Astrocyte (in vitro differentiated cells and primary cell): Measurements from ENCODE around the gene RASL11A. TPM values are rescaled to one million over a fixed set of nuclear protein-coding genes. Genes with fewer than 3 reads are reported as not detected.
"Not testable (repeated sequence)": the region's sequence is repeated elsewhere in the genome, so short reads cannot be mapped to it uniquely, and the experiment has no call there.

Experiments used
- DNase-seq: peaks from one replicate; pipeline ENCODE4 v3.0.0-alpha.2; 2010; ENCODE audit warnings: low read depth
- FAIRE-seq: peaks from 2 replicates; lab custom pipeline; 2011; peaks lifted over from hg19 to GRCh38; lab: Jason Lieb, UNC
- H2AFZ ChIP-seq: 2 replicates; pipeline ENCODE4 v1.6.0; 2012; ENCODE audit warnings: low read depth, low read length, inconsistent platforms
- H3K27ac ChIP-seq: 2 replicates; pipeline ENCODE4 v1.5.1; 2011; ENCODE audit warnings: low read depth, low read length, inconsistent platforms
- H3K27me3 ChIP-seq: 2 replicates; pipeline ENCODE4 v1.6.0; 2011; ENCODE audit warnings: low read length, inconsistent platforms; ENCODE audit not compliant: insufficient read depth
- H3K36me3 ChIP-seq: 2 replicates; pipeline ENCODE4 v1.5.1; 2011; ENCODE audit warnings: low read length, inconsistent platforms; ENCODE audit not compliant: insufficient read depth
- H3K4me1 ChIP-seq: 2 replicates; pipeline ENCODE4 v1.5.1; 2011; ENCODE audit warnings: low read length, inconsistent platforms; ENCODE audit not compliant: insufficient read depth
- H3K4me2 ChIP-seq: 2 replicates; pipeline ENCODE4 v1.6.0; 2012; ENCODE audit warnings: low read length, inconsistent platforms
- H3K4me3 ChIP-seq: 2 replicates; pipeline ENCODE4 v1.5.1; 2011; ENCODE audit warnings: low read depth, mild to moderate bottlenecking, low read length, inconsistent platforms; ENCODE audit not compliant: insufficient read depth
- H3K79me2 ChIP-seq: 2 replicates; pipeline ENCODE4 v1.6.0; 2012; ENCODE audit warnings: mild to moderate bottlenecking, low read length, inconsistent platforms; ENCODE audit not compliant: insufficient read depth
- H3K9ac ChIP-seq: 2 replicates; pipeline ENCODE4 v1.6.0; 2012; ENCODE audit warnings: mild to moderate bottlenecking, low read length, inconsistent platforms
- H3K9me3 ChIP-seq: 2 replicates; pipeline ENCODE4 v1.5.1; 2012; ENCODE audit warnings: low read depth, mild to moderate bottlenecking, low read length, inconsistent platforms; ENCODE audit not compliant: insufficient read depth
- H4K20me1 ChIP-seq: 2 replicates; pipeline ENCODE4 v1.6.0; 2012; ENCODE audit warnings: low read length, inconsistent platforms; ENCODE audit not compliant: insufficient read depth
- H3K27ac Mint-ChIP-seq: one replicate; pipeline ENCODE4 v1.8.0; 2021; ENCODE audit warnings: mild to moderate bottlenecking, mixed read lengths; ENCODE audit not compliant: unreplicated experiment
- H3K27me3 Mint-ChIP-seq: one replicate; pipeline ENCODE4 v1.8.0; 2021; ENCODE audit warnings: low read depth, mixed read lengths; ENCODE audit not compliant: unreplicated experiment
- H3K36me3 Mint-ChIP-seq: one replicate; pipeline ENCODE4 v1.8.0; 2021; ENCODE audit warnings: low read depth, mixed read lengths; ENCODE audit not compliant: unreplicated experiment
- H3K4me1 Mint-ChIP-seq: one replicate; pipeline ENCODE4 v1.8.0; 2021; ENCODE audit warnings: low read depth, mixed read lengths; ENCODE audit not compliant: unreplicated experiment
- H3K4me3 Mint-ChIP-seq: one replicate; pipeline ENCODE4 v1.8.0; 2021; ENCODE audit warnings: mild to moderate bottlenecking, moderate library complexity, mixed read lengths; ENCODE audit not compliant: unreplicated experiment
- H3K9me3 Mint-ChIP-seq: one replicate; pipeline ENCODE4 v1.8.0; 2021; ENCODE audit warnings: mild to moderate bottlenecking, mixed read lengths; ENCODE audit not compliant: unreplicated experiment
- CTCF ChIP-seq: IDR thresholded peaks from 2 replicates; pipeline ENCODE4 v1.5.1; 2011; ENCODE audit warnings: low read depth, mild to moderate bottlenecking, inconsistent platforms, low read length, moderate library complexity; ENCODE audit not compliant: insufficient read depth
- EZH2 ChIP-seq: IDR thresholded peaks from 2 replicates; pipeline ENCODE4 v1.6.1; 2012; ENCODE audit warnings: mild to moderate bottlenecking, low read length, inconsistent platforms; ENCODE audit not compliant: insufficient read depth
- total RNA-seq: library from RNA; stranded (reverse); gene quantifications from 2 replicates; pipeline ENCODE4 v1.2.1, GENCODE V29; 2021

Gene RASL11A
- total RNA-seq, 1 donor from 2014 or later, result 2.2 TPM

DNA sequence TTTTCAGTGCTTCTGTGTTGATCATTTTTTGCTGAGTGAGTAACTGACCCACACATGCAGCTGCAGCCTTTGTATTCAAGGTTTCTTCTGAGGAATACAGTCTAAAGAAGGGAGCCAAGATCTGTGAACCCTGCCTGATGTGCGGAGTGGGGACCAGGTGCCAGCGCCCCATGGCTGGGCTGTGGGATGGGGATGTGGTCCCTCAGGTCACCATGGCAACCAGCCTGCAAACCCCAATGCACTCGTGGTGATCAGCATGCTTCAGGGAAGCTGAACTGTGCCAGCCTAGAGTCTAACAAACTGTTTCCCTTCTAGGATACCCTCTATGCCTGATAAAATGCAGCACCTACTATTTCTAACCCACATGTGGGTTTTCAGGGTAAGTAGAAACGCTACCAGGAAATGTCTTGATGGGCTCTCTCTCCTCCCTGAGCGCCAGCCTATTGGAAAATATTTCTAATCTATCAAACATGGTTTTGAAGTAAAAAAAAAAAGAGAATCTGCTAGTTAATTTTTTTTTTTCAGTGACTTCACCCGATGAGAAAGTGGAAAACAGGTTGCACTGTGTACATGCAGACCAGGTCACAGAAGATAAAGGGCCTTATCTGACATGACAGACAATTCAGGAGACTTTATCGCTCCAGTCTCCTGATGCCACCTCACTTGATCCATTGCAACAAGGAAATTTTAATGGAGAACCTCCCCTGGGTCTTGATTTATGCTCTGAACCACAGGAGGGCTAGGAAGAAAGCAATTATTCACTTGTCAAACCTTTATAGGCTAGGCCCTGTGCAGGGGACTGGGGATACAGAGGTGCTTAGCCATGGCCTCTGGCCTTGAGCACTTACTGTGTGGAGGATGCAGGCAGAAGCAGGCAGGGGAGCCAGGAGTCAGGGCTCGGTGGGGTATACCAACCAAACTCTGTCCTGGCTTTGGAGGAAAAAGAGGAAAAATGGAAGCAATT, 51.1 kb downstream of the RASL11A start:
- Histone ChIP-seq H3K9me3 (no peaks in the 10 kb centered on the region), H2AFZ (no peak overlapping the region), H4K20me1 (no peaks in the 10 kb centered on the region), H3K4me1 (no peaks in the 10 kb centered on the region), H3K4me3 (no peak overlapping the region), H3K4me2 (no peak overlapping the region), H3K27ac (no peak overlapping the region), H3K36me3 (no peaks in the 10 kb centered on the region), H3K9ac (no peak overlapping the region), H3K79me2 (no peaks in the 10 kb centered on the region), H3K27me3 (peaks cover 6% of the 10 kb centered on the region)
- DNase-seq (no peak), FAIRE-seq (no peak)
- Mint-ChIP-seq H3K27me3 (peaks cover 11% of the 10 kb centered on the region), H3K4me3 (no peak overlapping the region), H3K4me1 (no peaks in the 10 kb centered on the region), H3K9me3 (peaks cover 2% of the 10 kb centered on the region), H3K27ac (no peak overlapping the region), H3K36me3 (no peaks in the 10 kb centered on the region)
- TF ChIP-seq CTCF, result no peak
- no peak for TF ChIP-seq EZH2

DNA sequence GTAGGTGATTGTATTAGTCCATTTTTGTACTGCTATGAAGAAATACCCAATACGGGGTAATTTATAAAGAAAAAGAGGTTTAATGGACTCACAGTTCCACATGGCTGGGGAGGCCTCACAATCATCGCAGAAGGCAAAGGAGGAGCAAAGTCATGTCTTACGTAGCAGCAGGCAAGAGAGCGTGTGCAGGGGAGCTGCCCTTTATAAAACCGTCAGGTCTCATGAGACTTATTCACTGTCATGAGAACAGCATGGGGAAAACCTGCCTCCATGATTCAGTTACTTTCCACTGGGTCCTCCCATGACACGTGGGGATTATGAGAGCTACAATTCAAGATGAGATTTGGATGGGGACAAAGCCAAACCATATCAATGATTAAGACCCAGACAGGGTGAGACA, 51.8 kb downstream of the RASL11A start:
- not testable (repeated sequence) for H3K27me3 ChIP-seq, H3K9me3 Mint-ChIP-seq, H3K4me3 Mint-ChIP-seq

More for the DNA sequence above, 51.8 kb downstream of the RASL11A start:
- H3K4me3 ChIP-seq, H3K36me3 ChIP-seq, H3K9me3 ChIP-seq, H3K4me1 ChIP-seq, DNase-seq, H3K36me3 Mint-ChIP-seq, H3K4me1 Mint-ChIP-seq, H3K9ac ChIP-seq, H3K27me3 Mint-ChIP-seq, H3K27ac ChIP-seq, H3K27ac Mint-ChIP-seq, H3K4me2 ChIP-seq, FAIRE-seq, H2AFZ ChIP-seq, H4K20me1 ChIP-seq, H3K79me2 ChIP-seq: not testable (repeated sequence)

Other genes with a start within 250 kb of the RASL11A start
- 27.1 and 30.5 TPM in 2 replicates for gene USP12, start 99.0 kb upstream of the RASL11A start, total RNA-seq
- gene RPL21, start 19.3 kb upstream of the RASL11A start, total RNA-seq, result 622 and 728 TPM in 2 replicates
- 77.7 and 83.6 TPM in 2 replicates for gene GTF3A, start 153.8 kb downstream of the RASL11A start, total RNA-seq
- gene MTIF3, start 179.7 kb downstream of the RASL11A start, total RNA-seq, result 29.6 and 32.7 TPM in 2 replicates